H9 (cell line): Measurements from ENCODE around the gene SPA17. TPM values are rescaled to one million over a fixed set of nuclear protein-coding genes. Genes with fewer than 3 reads are reported as not detected.

Source experiments
- DNase-seq: peaks from one replicate; pipeline ENCODE4 v3.0.0-alpha.2; 2017
- H2AFZ ChIP-seq: one replicate; pipeline ENCODE4 v1.6.1; 2013; ENCODE audit warnings: mild to moderate bottlenecking, low read length, control low read depth, moderate library complexity
- H2AK5ac ChIP-seq: 2 replicates; pipeline ENCODE4 v1.6.1; 2013; ENCODE audit warnings: low read length, control low read depth, mixed read lengths; ENCODE audit not compliant: insufficient read length
- H2BK120ac ChIP-seq: one replicate; pipeline ENCODE4 v1.6.1; 2013; ENCODE audit warnings: low read depth, mild to moderate bottlenecking, low read length, control low read depth, inconsistent platforms; ENCODE audit not compliant: poor library complexity, severe bottlenecking
- H2BK12ac ChIP-seq: 2 replicates; pipeline ENCODE4 v1.6.1; 2013; ENCODE audit warnings: low read length, control low read depth, mixed read lengths, low read depth; ENCODE audit not compliant: insufficient read length
- H2BK15ac ChIP-seq: 2 replicates; pipeline ENCODE4 v1.6.1; 2013; ENCODE audit warnings: low read depth, low read length, control low read depth
- H2BK20ac ChIP-seq: one replicate; pipeline ENCODE4 v1.6.1; 2013; ENCODE audit warnings: low read depth, mild to moderate bottlenecking, low read length, control low read depth, inconsistent platforms; ENCODE audit not compliant: poor library complexity, severe bottlenecking
- H2BK5ac ChIP-seq: 2 replicates; pipeline ENCODE4 v1.6.1; 2013; ENCODE audit warnings: low read length, control low read depth, mixed read lengths; ENCODE audit not compliant: insufficient read length
- H3K14ac ChIP-seq: 2 replicates; pipeline ENCODE4 v1.6.1; 2013; ENCODE audit warnings: low read length, control low read depth; ENCODE audit not compliant: insufficient read depth
- H3K18ac ChIP-seq: 2 replicates; pipeline ENCODE4 v1.6.1; 2013; ENCODE audit warnings: low read depth, mild to moderate bottlenecking, mixed read lengths, low read length, control low read depth; ENCODE audit not compliant: insufficient read length
- H3K23ac ChIP-seq: 2 replicates; pipeline ENCODE4 v1.6.1; 2013; ENCODE audit warnings: low read length, control low read depth, mixed read lengths, low read depth; ENCODE audit not compliant: insufficient read length
- H3K23me2 ChIP-seq: 2 replicates; pipeline ENCODE4 v1.6.1; 2013; ENCODE audit warnings: low read depth, mild to moderate bottlenecking, mixed read lengths, low read length, control low read depth; ENCODE audit not compliant: insufficient read length, poor library complexity, severe bottlenecking
- H3K27ac ChIP-seq: 2 replicates; pipeline ENCODE4 v1.5.1; 2013; ENCODE audit warnings: low read length, control low read depth, mixed read lengths, low read depth; ENCODE audit not compliant: insufficient read length
- H3K27me3 ChIP-seq: 2 replicates; pipeline ENCODE4 v1.6.1; 2013; ENCODE audit warnings: low read length, control low read depth, inconsistent platforms; ENCODE audit not compliant: insufficient read depth
- H3K4ac ChIP-seq: 2 replicates; pipeline ENCODE4 v1.6.1; 2013; ENCODE audit warnings: low read depth, mild to moderate bottlenecking, control low read depth, inconsistent platforms, low read length, moderate library complexity
- H3K4me1 ChIP-seq: 2 replicates; pipeline ENCODE4 v1.6.1; 2013; ENCODE audit warnings: low read length, control low read depth, inconsistent platforms; ENCODE audit not compliant: insufficient read depth
- H3K4me2 ChIP-seq: 2 replicates; pipeline ENCODE4 v1.6.1; 2013; ENCODE audit warnings: low read length, control low read depth, mixed read lengths; ENCODE audit not compliant: insufficient read length, insufficient read depth
- H3K56ac ChIP-seq: 2 replicates; pipeline ENCODE4 v1.6.1; 2013; ENCODE audit warnings: low read depth, mild to moderate bottlenecking, mixed read lengths, low read length, control low read depth; ENCODE audit not compliant: insufficient read length
- H3K79me1 ChIP-seq: 2 replicates; pipeline ENCODE4 v1.6.1; 2013; ENCODE audit warnings: low read depth, mild to moderate bottlenecking, moderate library complexity, low read length, control low read depth, inconsistent platforms; ENCODE audit not compliant: insufficient read depth, poor library complexity, severe bottlenecking
- H3K79me2 ChIP-seq: 2 replicates; pipeline ENCODE4 v1.6.1; 2013; ENCODE audit warnings: low read length, control low read depth, inconsistent platforms; ENCODE audit not compliant: insufficient read depth
- H3K9ac ChIP-seq: 2 replicates; pipeline ENCODE4 v1.6.1; 2013; ENCODE audit warnings: low read length, control low read depth, mixed read lengths; ENCODE audit not compliant: insufficient read length; ENCODE audit errors: extremely low read depth
- H3K9me3 ChIP-seq: one replicate; pipeline ENCODE4 v1.6.1; 2013; ENCODE audit warnings: low read depth, low read length, inconsistent platforms; ENCODE audit not compliant: control insufficient read depth
- H3T11ph ChIP-seq: one replicate; pipeline ENCODE4 v1.6.1; 2013; ENCODE audit warnings: mild to moderate bottlenecking, low read length, control low read depth, inconsistent platforms
- H4K20me1 ChIP-seq: one replicate; pipeline ENCODE4 v1.6.1; 2013; ENCODE audit not compliant: control insufficient read depth, insufficient read length, insufficient read depth
- H4K5ac ChIP-seq: 2 replicates; pipeline ENCODE4 v1.6.1; 2013; ENCODE audit warnings: low read depth, mild to moderate bottlenecking, mixed read lengths, low read length, control low read depth; ENCODE audit not compliant: insufficient read length
- H4K8ac ChIP-seq: replicated peaks from 2 replicates; pipeline ENCODE4 v1.6.1; 2013; ENCODE audit warnings: low read length, control low read depth, mixed read lengths, low read depth; ENCODE audit not compliant: insufficient read length
- H4K91ac ChIP-seq: 2 replicates; pipeline ENCODE4 v1.6.1; 2013; ENCODE audit warnings: low read depth, mild to moderate bottlenecking, moderate library complexity, mixed read lengths, low read length, control low read depth; ENCODE audit not compliant: insufficient read length
- H3K27ac Mint-ChIP-seq, 3 experiments: 2 replicates in 2 of 3; 3 replicates in 1 of 3; pipeline ENCODE4 v1.8.0; 2020 to 2021; ENCODE audit warnings: mixed read lengths in 3 of 3, mild to moderate bottlenecking in 1 of 3, moderate library complexity in 1 of 3
- H3K27me3 Mint-ChIP-seq: 2 replicates; pipeline ENCODE4 v1.8.0; 2021; ENCODE audit warnings: low read depth, mild to moderate bottlenecking, moderate library complexity, mixed read lengths
- H3K36me3 Mint-ChIP-seq, 3 experiments: 2 replicates in 2 of 3; 3 replicates in 1 of 3; pipeline ENCODE4 v1.8.0; 2020 to 2021; ENCODE audit warnings: low read depth in 3 of 3, mixed read lengths in 3 of 3; ENCODE audit not compliant: insufficient read depth in 1 of 3
- H3K4me1 Mint-ChIP-seq, 2 experiments: 2 replicates each; pipeline ENCODE4 v1.8.0; 2020; ENCODE audit warnings: mixed read lengths in 2 of 2
- H3K4me3 Mint-ChIP-seq, 2 experiments: 2 replicates in 1 of 2; 3 replicates in 1 of 2; pipeline ENCODE4 v1.8.0; 2020 to 2021; ENCODE audit warnings: mild to moderate bottlenecking in 2 of 2, mixed read lengths in 2 of 2, moderate library complexity in 1 of 2
- H3K9me3 Mint-ChIP-seq, 2 experiments: 2 replicates in 1 of 2; 3 replicates in 1 of 2; pipeline ENCODE4 v1.8.0; 2020; ENCODE audit warnings: mild to moderate bottlenecking in 2 of 2, mixed read lengths in 2 of 2, moderate library complexity in 1 of 2
- CTCF ChIP-seq: fragments of 200-600 bp; sonication (generic); conservative IDR thresholded peaks from 3 replicates; pipeline ENCODE4 v1.8.0; 2021; ENCODE audit warnings: antibody characterized with exemption, mild to moderate bottlenecking
- WGBS: extraction: QIAGEN DNeasy Blood & Tissue Kit; methylation state at CpG from one replicate; pipeline ENCODE4 v1.1.7; 2013; ENCODE audit warnings: missing lambda C conversion rate, low lambda C conversion rate, mixed read lengths; ENCODE audit not compliant: insufficient read length; ENCODE audit errors: extremely low coverage; 5-methylcytosine and 5-hydroxymethylcytosine counted together
- total RNA-seq: library from RNA; stranded (reverse); gene quantifications from 2 replicates; pipeline ENCODE4 v1.2.1, GENCODE V29; 2021

The SPA17 gene
- total RNA-seq, 1 experiment from 2014 or later = 6.9 TPM

GRCh38 chr11:124642628-124643027 lies 31.1 kb upstream of the SPA17 start:
- Histone ChIP-seq H3K9me3 (no peaks in the 10 kb centered on the region), H3K27me3 (no peaks in the 10 kb centered on the region), H3K56ac (no peak overlapping the region), H2BK12ac (no peak overlapping the region), H2AK5ac (no peak overlapping the region), H3K79me1 (no peaks in the 10 kb centered on the region), H2BK15ac (no peak overlapping the region), H3K27ac (no peak overlapping the region), H4K8ac (no peak overlapping the region), H3K23me2 (no peaks in the 10 kb centered on the region), H4K91ac (no peak overlapping the region), H3K9ac (no peak overlapping the region), H3K23ac (no peak overlapping the region), H3K79me2 (no peaks in the 10 kb centered on the region), H3K14ac (no peak overlapping the region), H2AFZ (no peak overlapping the region), H2BK120ac (no peak overlapping the region), H3K4ac (no peak overlapping the region), H4K5ac (no peak overlapping the region), H3K4me1 (peaks cover 3% of the 10 kb centered on the region; the same call in 1 of the 2 replicates), H3K4me2 (no peak overlapping the region), H3T11ph (no peak overlapping the region), H2BK5ac (no peak overlapping the region), H2BK20ac (no peak overlapping the region), H4K20me1 (no peaks in the 10 kb centered on the region), H3K18ac (no peak overlapping the region)
- DNase-seq = no peak
- peaks cover 0 to 3% of the 10 kb centered on the region in 2 experiments; a peak in 1 of 5 replicates for H3K9me3 Mint-ChIP-seq
- peaks cover 8 to 12% of the 10 kb centered on the region in 2 experiments for H3K4me1 Mint-ChIP-seq
- H3K27me3 Mint-ChIP-seq = no peaks in the 10 kb centered on the region
- H3K4me3 Mint-ChIP-seq = no peak overlapping the region
- no CpG with 5 or more reads among the region's 3 CpGs for WGBS
- TF ChIP-seq CTCF = no peak
- no peak overlapping the region; a peak in 1 of 7 replicates for H3K27ac Mint-ChIP-seq
- peaks cover 0 to 26% (median 9%) of the 10 kb centered on the region in 3 experiments; a peak in 4 of 7 replicates for H3K36me3 Mint-ChIP-seq
